GM18517 (cell line): ENCODE results near the gene SPRING1.
"Not testable (repeated sequence)": the region's sequence is repeated elsewhere in the genome, so short reads cannot be mapped to it uniquely, and the experiment has no call there.

ENCODE experiments used
- ATAC-seq: cut with Tn5 transposase; IDR thresholded peaks from one replicate; pipeline ENCODE4 v1.9.1; 2021; ENCODE audit warnings: mild to moderate bottlenecking, moderate library complexity; ENCODE audit not compliant: unreplicated experiment

The SPRING1 gene

DNA sequence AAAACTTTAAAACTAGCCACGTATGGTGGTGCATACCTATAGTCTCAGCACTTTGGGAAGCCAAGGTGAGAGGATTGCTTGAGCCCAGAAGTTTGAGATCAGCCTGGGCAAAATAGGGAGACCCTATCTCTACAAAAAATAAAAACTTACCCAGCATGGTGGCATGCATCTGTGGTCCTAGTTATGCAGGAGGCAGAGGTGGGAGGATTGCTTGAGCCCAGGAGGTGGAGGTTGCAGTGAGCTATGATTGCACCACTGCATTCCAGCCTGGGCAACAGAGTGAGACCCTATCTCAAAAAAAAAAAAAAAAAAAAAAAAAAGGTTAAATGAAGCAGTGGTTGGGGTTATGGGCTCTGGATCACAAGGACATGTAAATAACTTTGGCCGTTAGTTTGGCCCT lies 4.9 kb upstream of the SPRING1 start:
- ATAC-seq, result not testable (repeated sequence)

- ATAC-seq, result no peak
Measured at GRCh38 chr12:116739381-116739887, 1.6 kb upstream of the SPRING1 start.

DNA sequence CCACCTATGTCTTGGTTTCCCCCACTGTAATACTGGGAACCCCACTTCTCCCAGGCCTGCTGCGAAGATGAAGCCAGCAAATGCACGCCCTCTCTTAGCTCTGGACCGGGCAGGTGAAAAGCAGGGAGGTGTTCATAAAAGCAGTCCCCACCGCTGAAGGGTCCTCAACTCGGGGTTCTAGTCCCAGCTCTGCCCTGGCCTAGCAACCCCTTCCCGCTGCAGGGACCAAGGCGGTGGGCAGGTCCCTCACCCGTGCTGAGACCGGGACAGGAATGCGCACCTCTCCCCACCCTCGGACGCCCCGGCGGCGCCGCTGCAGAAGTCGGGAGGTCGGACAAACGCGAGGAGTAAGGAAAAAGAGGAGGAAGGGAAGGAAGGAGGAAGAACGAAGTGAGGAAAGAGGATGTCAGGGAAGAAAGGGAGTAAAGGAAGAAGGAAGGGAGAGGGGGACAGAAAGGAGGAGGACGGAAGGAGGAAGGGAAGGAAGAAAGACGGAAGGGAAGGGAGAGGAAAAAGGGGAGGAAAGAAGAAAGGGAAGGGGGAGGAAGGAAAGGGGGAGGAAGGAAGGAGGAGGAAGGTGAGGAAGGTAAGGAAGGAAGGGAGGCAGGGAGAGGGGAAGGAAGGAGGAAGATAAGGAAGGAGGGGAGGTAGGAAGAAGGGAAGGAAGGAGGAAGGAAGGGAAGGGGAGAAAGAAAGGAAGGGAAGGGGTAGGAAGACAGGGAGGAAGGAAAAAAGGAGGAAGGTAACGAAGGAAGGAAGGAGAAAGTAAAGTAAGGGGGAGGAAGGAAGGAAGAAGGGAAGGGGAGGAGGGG lies 701 bp downstream of the SPRING1 start:
- ATAC-seq, result no peak

GRCh38 chr12:116735951-116736599 lies 1.8 kb downstream of the SPRING1 start:
- ATAC-seq, result no peak

DNA sequence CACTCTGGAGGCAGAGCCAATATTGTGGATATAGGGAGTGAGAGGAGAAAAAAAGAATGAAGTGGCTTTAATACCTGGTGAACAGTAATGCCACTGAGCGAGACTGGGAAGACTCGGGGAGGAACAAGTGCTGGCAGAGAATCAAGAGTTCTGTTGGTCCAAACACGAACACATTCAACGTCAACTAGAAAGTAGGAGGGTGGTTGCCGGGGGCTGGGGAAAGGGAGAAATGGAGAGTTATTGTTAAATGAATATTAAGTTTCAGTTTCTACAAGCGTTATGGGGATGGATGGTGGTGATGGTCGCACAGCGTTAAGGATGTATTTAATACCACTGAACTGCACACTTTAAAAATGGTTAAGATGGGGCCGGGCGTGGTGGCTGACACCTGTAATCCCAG lies 2.8 kb downstream of the SPRING1 start:
- no peak for ATAC-seq

GRCh38 chr12:116734156-116734768 lies 3.6 kb downstream of the SPRING1 start:
- ATAC-seq, result no peak

GRCh38 chr12:116731801-116732200 lies 6.1 kb downstream of the SPRING1 start:
- no peak for ATAC-seq

DNA sequence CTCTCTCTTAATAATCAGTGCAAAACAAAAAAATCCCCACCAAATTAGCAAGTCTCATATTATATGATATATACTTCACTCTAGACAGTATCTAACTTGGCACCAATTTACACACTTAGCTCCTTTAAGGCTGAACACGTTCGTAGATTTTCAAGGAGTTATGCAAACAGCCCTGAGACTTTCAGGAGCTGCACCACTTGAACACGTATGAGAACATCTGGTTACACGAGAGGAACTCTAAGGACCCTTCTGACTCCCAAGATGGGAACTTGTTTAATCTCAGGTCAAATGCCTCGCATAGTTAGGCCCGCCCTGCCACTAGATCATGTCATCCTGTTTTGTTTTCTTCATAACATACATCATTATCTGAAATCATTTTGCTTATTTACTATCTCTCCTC lies 10.0 kb downstream of the SPRING1 start:
- no peak for ATAC-seq

GRCh38 chr12:116727261-116727660 lies 10.6 kb downstream of the SPRING1 start:
- no peak for ATAC-seq

DNA sequence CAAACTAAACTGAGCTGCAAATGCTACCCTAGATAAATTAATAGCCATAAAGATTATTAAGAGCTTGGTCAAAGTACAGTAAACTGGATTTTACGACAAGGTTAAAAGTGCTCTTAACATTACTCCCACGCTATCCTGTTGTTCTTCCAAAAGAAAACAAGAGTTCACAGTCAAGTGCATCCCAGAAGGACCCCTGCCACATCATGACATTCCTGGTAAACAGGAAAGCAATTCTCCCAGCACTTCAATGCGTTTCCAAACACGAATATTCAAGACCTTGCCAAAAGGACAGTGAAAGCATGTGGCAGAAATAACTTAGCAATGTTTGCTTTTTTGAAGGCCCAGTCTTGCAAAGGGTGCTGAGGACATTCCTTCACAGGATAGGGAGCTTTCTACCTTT lies 11.2 kb downstream of the SPRING1 start:
- no peak for ATAC-seq

- ATAC-seq, result no peak
Measured at GRCh38 chr12:116722245-116722644, 15.6 kb downstream of the SPRING1 start.

DNA sequence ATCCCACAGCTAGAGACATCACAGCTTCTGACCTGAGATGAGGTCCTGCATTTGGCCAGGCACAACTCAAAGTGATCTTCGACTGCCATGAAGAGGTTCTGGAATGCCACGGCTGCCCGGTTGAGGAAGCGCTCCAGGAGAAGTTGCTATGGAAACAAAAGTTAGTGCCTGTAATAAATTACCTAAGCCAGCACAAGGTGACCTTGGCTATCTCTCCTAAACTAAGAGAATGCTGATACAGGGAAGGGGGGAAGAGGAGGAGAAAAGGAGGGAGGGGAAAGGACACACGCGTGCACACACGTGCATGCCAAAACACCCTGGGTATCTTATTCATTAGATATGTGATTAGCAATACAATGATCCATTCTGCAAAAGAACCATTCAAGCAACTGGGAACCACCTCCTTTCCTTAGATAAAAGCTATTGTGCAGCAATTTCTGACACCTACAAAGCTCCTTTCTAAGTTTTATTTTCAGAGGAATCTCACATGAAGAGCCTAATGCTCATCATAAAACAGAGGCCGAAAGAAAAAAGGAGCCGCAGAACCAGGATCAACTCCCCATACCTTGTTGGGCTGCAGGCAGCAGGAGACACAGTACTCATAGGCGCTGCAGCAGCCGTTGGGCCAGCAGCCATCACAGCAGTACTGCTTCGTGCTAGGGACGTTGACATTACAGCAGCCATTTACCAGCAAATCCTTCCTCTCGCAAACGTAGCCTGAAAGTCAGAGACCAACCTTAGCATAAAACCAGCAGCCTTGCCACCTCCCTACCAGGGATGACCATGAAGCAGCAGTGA lies 17.9 kb downstream of the SPRING1 start:
- no peak for ATAC-seq

DNA sequence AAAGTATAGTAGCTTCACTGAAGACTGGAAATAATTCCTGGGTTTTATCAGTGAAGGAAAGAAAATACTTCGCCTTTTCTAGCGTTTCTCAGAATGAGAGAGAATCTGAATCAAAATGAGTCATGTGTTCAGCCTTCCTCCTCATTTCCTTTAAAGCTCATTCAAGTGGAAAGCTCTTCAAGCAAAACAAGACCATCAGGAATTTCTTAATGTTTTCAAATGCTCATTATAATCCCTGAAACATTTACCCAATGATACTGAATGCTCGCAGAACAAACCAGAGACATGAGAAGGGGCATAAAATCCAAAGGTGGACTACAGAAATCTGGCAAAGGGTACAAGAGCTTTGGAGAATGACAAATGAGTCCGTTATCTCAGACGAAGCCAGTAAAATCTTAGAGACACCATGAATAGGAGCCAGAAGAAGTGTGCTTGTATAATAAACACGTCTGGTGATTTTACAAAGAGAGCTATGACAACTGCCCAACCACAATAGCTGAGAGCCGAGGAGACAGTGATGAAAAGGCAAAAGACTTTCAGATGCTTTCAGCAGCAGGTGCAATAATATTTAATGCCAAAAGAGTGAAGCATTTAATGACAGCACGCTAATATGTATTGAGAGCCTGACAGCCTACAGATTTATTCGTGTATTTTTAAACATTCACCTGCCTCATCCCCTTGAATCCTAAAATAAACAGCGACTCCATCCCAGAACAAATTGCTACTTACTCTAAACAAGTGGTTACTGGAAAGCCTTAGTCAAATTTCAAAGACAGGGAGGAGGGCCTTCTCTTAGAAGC lies 19.0 kb downstream of the SPRING1 start:
- ATAC-seq, result no peak

- no peak for ATAC-seq
Measured at GRCh38 chr12:116717466-116718437, 20.1 kb downstream of the SPRING1 start.

DNA sequence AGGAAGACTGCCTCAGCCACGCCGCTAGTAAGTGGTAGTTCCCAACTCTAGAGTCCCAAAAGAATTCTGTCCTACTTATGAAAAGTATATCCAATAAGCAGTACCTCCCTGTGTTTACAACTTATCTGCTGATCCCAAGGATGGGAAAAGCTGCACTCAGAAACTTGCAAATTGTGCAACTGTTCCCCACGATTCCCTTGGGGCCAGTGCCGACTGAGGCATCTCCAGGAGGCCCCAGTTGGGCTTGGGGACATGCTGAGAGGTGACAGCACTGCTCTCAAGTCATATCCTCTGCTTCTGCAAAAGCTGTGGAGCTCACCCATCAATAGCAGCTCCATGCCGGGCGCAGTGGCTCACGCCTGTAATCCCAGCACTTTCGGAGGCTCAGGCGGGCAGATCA lies 23.7 kb downstream of the SPRING1 start:
- ATAC-seq, result no peak

DNA sequence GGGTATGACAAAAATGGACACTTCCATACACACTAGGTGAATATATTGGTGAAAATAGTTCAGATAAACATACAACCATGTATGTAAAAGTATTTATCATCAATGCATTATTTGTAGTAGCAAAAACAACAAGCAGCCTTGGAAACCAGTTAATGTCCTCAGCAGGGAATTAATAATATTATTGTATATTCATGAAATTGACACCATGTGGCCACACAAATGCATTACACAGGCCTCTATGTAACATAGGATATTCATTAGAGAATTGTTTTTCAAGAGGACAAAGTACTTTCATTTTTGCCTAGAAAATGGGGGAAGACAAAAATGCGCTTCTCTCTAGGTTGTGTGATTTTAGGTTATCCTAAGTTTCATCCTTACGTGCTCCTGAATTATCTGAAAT lies 24.3 kb downstream of the SPRING1 start:
- no peak for ATAC-seq

DNA sequence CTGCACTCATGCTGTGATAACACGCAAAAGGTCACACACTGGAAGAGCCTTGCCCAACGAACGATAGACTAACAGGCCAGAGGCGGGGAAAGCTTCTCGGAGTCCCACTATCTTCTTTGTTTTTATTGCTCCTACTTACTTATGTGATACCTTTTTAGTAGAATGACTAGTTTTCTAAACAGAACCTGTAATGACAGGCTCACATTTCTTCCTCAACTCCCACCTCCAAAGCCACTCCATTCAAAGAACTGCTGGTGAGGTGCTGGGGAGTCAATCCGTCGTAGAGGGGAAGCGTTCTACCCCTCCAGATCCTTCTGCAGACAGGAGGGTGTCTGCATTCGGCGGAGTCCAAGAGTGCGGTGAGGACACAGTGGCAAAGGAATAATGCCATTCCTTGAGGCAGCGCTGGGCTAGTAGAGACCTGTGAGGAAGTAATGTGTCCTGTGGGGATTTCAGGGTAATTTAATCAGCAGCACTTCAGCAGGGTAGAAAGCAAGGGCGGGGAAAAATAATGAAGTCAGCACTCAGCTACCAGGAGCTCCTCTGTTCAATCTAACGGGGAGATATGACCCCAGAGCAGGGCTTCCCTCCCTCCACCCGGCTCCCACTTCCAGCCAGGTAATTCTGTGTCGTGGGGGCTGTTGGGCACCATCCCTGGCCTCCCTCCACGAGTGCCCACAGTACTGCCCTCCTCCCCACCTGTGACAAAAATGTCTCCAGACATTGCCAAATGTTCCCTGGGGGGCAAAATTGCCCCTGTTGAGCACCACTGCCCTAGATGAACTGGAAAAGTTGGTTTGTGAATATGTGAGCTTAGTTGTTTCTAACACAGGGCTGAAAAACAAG lies 25.2 kb downstream of the SPRING1 start:
- no peak for ATAC-seq
